K562 (cell line): Measurements from ENCODE around the gene RNF217. TPM values are rescaled to one million over a fixed set of nuclear protein-coding genes. Genes with fewer than 3 reads are reported as not detected.

Experiments used
- ARID1B ChIP-seq: fragments of 450-650 bp; IDR thresholded peaks from 2 replicates; pipeline ENCODE4 v1.6.1; 2016; ENCODE audit warnings: antibody characterized with exemption, mild to moderate bottlenecking, inconsistent platforms
- ATF3 ChIP-seq, 2 experiments: fragments of 450-650 bp in 1 of 2; sonication (generic) in 1 of 2; formaldehyde crosslinking in 1 of 2; IDR thresholded peaks in 1 of 2; conservative IDR thresholded peaks in 1 of 2; 2 replicates each; pipeline versions ENCODE4 v1.6.1 to v1.8.1; 2016 to 2023; ENCODE audit warnings: mild to moderate bottlenecking in 2 of 2, moderate library complexity in 2 of 2, inconsistent platforms in 1 of 2, missing genetic modification reagents in 1 of 2
- CAMTA2 ChIP-seq: fragments of 250-450 bp; sonication (Bioruptor Pico); conservative IDR thresholded peaks from 2 replicates; pipeline ENCODE4 v1.5.1; 2022
- CREM ChIP-seq: IDR thresholded peaks from 2 replicates; pipeline ENCODE4 v1.6.1; 2014; ENCODE audit warnings: antibody characterized with exemption, low read depth
- EP400 ChIP-seq: fragments of 450-650 bp; IDR thresholded peaks from 2 replicates; pipeline ENCODE4 v1.6.1; 2017; ENCODE audit warnings: antibody characterized with exemption, mild to moderate bottlenecking, moderate library complexity
- ERF ChIP-seq: fragments of 450-650 bp; formaldehyde crosslinking; IDR thresholded peaks from 2 replicates; pipeline ENCODE4 v1.4.0; 2020; ENCODE audit warnings: mild to moderate bottlenecking, mixed read lengths
- HDAC2 ChIP-seq: fragments of 450-650 bp; IDR thresholded peaks from 2 replicates; pipeline ENCODE4 v1.6.1; 2016; ENCODE audit warnings: mild to moderate bottlenecking
- HES1 ChIP-seq: fragments of 450-650 bp; IDR thresholded peaks from 2 replicates; pipeline ENCODE4 v1.6.1; 2016; ENCODE audit warnings: low read depth, mild to moderate bottlenecking, moderate library complexity
- JUN ChIP-seq, 2 experiments: sonication (generic) in 1 of 2; formaldehyde crosslinking in 1 of 2; IDR thresholded peaks; 2 replicates each; pipeline versions ENCODE4 v1.6.1 to v1.8.0; 2012 to 2022; ENCODE audit warnings: borderline replicate concordance in 2 of 2, mild to moderate bottlenecking in 2 of 2, improper control_type of control experiment in 1 of 2, low read depth in 1 of 2, low read length in 1 of 2, missing genetic modification reagents in 1 of 2
- JUND ChIP-seq, 2 experiments: IDR thresholded peaks; 2 replicates in 1 of 2; 3 replicates in 1 of 2; pipeline ENCODE4 v1.6.1; 2011; ENCODE audit warnings: borderline replicate concordance in 2 of 2, low read depth in 2 of 2, low read length in 2 of 2, improper control_type of control experiment in 1 of 2, missing biosample characterization in 1 of 2, missing genetic modification characterization in 1 of 2, missing genetic modification reagents in 1 of 2
- MXD1 ChIP-seq: fragments of 250-450 bp; sonication (Bioruptor Pico); IDR thresholded peaks from 2 replicates; pipeline ENCODE4 v1.8.0; 2021; ENCODE audit warnings: borderline replicate concordance, mild to moderate bottlenecking, moderate library complexity; ENCODE audit not compliant: poor library complexity, severe bottlenecking
- NFIC ChIP-seq: fragments of 450-650 bp; IDR thresholded peaks from 2 replicates; pipeline ENCODE4 v1.6.1; 2017; ENCODE audit warnings: mild to moderate bottlenecking, inconsistent platforms
- RBBP5 ChIP-seq: fragments of 200-600 bp; sonication (generic); IDR thresholded peaks from 2 replicates; pipeline ENCODE4 v1.6.1; 2012; ENCODE audit warnings: borderline replicate concordance, mild to moderate bottlenecking, low read length, control low read depth, inconsistent platforms; ENCODE audit not compliant: insufficient read depth, poor library complexity, severe bottlenecking
- SMARCA5 ChIP-seq: fragments of 450-650 bp; IDR thresholded peaks from 2 replicates; pipeline ENCODE4 v1.6.1; 2016
- SOX6 ChIP-seq: fragments of 450-650 bp; IDR thresholded peaks from 2 replicates; pipeline ENCODE4 v1.6.1; 2014; ENCODE audit warnings: mild to moderate bottlenecking
- SRSF3 ChIP-seq: fragments of 200-400 bp; formaldehyde crosslinking; IDR thresholded peaks from 2 replicates; pipeline ENCODE4 v1.6.1; 2016; ENCODE audit warnings: mild to moderate bottlenecking, low read length, moderate library complexity; ENCODE audit not compliant: insufficient read depth
- TOE1 ChIP-seq, 2 experiments: fragments of 450-650 bp in 1 of 2; sonication (generic) in 1 of 2; formaldehyde crosslinking in 1 of 2; IDR thresholded peaks; 2 replicates each; pipeline versions ENCODE4 v1.7.1 to v1.8.0; 2016 to 2022; ENCODE audit warnings: borderline replicate concordance in 2 of 2, mild to moderate bottlenecking in 2 of 2, antibody characterized with exemption in 1 of 2, inconsistent platforms in 1 of 2, low read depth in 1 of 2, missing genetic modification reagents in 1 of 2, moderate library complexity in 1 of 2
- ZNF146 ChIP-seq: IDR thresholded peaks from one replicate; pipeline ENCODE4 v1.6.1; 2018; ENCODE audit warnings: missing compliant biosample characterization; ENCODE audit not compliant: unreplicated experiment
- ZNF263 ChIP-seq: sonication (generic); formaldehyde crosslinking; IDR thresholded peaks from 2 replicates; pipeline ENCODE4 v1.8.0; 2022; ENCODE audit warnings: mild to moderate bottlenecking, missing genetic modification reagents, borderline replicate concordance
- polyA plus RNA-seq, 8 experiments: library from polyadenylated mRNA; depleted of rRNA in 4 of 8; stranded (reverse) in 5 of 8; unstranded in 3 of 8; fragments of >200 nt; fragmentation: Nextera tagmentation in 2 of 8; fragmentation: Illumina TruSeq in 1 of 8; extraction: Ambion mirVana in 2 of 8; extraction: Trizol in 1 of 8; gene quantifications; 2 replicates each; pipeline versions ENCODE4 v1.2.1 to v1.2.3, GENCODE V29; 2011 to 2014; ENCODE audit warnings: inconsistent platforms in 1 of 8, missing spikeins in 1 of 8
- total RNA-seq, 7 experiments: library from RNA; depleted of rRNA in 6 of 7; stranded (reverse); fragments of >200 nt in 6 of 7; fragmentation: Illumina TruSeq in 2 of 7; extraction: Trizol in 2 of 7; gene quantifications; 2 replicates each; pipeline versions ENCODE4 v1.2.1 to v1.2.3, GENCODE V29; 2011 to 2021; ENCODE audit warnings: low replicate concordance in 1 of 7
- TF ChIP-seq, protein P1 (sequence below): fragments of 250-450 bp; sonication (Bioruptor Pico); IDR thresholded peaks from 2 replicates; pipeline ENCODE4 v1.8.0; 2021; ENCODE audit warnings: mild to moderate bottlenecking, moderate library complexity
- TF ChIP-seq, protein P2 (sequence below): fragments of 200-400 bp; formaldehyde crosslinking; IDR thresholded peaks from 2 replicates; pipeline ENCODE4 v1.6.1; 2017; ENCODE audit warnings: mild to moderate bottlenecking, low read depth, low read length, moderate library complexity

Gene RNF217
- total and polyA plus RNA-seq, 9 of the 15 experiments (the other 6 are each of a cell fraction or from before 2014, with no cell fraction given): 2.9 to 25.6 (median 12.0) TPM

DNA sequence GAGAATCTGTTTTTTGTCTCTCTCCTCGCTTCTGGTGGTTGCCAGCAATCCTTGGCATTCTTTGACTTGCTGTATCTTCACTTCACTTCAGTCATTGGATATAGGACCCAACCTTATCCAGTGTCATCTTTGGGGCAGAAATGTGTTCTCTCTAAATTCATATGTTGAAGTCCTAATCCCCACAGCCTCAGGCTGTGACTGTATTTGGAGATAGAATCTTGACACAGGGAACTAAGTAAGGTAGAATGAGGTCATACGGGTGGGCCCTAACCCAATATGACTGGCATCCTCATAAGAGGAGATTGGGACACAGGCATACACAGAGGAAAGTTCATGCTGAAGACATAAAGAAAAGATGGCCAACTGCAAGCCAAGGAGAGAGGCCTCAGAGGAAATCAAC is 139.4 kb downstream of the RNF217 start (continued):
- TF ChIP-seq MXD1 (CRISPR knock-in tag) (no peak), HES1 (no peak), ATF3 (IDR thresholded peaks at IDR 0.05) (peak; percentile 73), ATF3 (CRISPR knock-in tag; conservative IDR thresholded peaks at IDR 0.05) (no peak), NFIC (no peak), ZNF263 (CRISPR knock-in tag) (no peak), JUND (IDR thresholded peaks at IDR 0.05; ENCODE audit: borderline replicate concordance, low read depth, low read length) (peak; percentile 43; the same call in 1 of the 2 replicates), JUND (tag; IDR thresholded peaks at IDR 0.05; ENCODE audit: borderline replicate concordance, low read depth, low read length) (peak; percentile 68; the same call in 1 of the 3 replicates), SOX6 (no peak), ZNF146 (CRISPR knock-in tag) (no peak), JUN (IDR thresholded peaks at IDR 0.05; ENCODE audit: borderline replicate concordance, low read depth, low read length) (peak; percentile 48), JUN (CRISPR knock-in tag; IDR thresholded peaks at IDR 0.05; ENCODE audit: borderline replicate concordance) (no peak), EP400 (no peak), CAMTA2 (CRISPR knock-in tag) (no peak), SMARCA5 (no peak), ERF (CRISPR knock-in tag) (no peak), TOE1 (IDR thresholded peaks at IDR 0.05; ENCODE audit: borderline replicate concordance) (no peak), TOE1 (CRISPR knock-in tag; IDR thresholded peaks at IDR 0.05; ENCODE audit: borderline replicate concordance, low read depth) (no peak), RBBP5 (no peak), ARID1B (peak; percentile 38; the same call in 1 of the 2 replicates), CREM (0 out of 2 replicates have a peak, but pooled peaks have one; percentile 8), HDAC2 (no peak), SRSF3 (no peak)
- TF ChIP-seq, protein P1, sequence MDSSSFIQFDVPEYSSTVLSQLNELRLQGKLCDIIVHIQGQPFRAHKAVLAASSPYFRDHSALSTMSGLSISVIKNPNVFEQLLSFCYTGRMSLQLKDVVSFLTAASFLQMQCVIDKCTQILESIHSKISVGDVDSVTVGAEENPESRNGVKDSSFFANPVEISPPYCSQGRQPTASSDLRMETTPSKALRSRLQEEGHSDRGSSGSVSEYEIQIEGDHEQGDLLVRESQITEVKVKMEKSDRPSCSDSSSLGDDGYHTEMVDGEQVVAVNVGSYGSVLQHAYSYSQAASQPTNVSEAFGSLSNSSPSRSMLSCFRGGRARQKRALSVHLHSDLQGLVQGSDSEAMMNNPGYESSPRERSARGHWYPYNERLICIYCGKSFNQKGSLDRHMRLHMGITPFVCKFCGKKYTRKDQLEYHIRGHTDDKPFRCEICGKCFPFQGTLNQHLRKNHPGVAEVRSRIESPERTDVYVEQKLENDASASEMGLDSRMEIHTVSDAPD (CRISPR knock-in tag): no peak
- TF ChIP-seq, protein P2, sequence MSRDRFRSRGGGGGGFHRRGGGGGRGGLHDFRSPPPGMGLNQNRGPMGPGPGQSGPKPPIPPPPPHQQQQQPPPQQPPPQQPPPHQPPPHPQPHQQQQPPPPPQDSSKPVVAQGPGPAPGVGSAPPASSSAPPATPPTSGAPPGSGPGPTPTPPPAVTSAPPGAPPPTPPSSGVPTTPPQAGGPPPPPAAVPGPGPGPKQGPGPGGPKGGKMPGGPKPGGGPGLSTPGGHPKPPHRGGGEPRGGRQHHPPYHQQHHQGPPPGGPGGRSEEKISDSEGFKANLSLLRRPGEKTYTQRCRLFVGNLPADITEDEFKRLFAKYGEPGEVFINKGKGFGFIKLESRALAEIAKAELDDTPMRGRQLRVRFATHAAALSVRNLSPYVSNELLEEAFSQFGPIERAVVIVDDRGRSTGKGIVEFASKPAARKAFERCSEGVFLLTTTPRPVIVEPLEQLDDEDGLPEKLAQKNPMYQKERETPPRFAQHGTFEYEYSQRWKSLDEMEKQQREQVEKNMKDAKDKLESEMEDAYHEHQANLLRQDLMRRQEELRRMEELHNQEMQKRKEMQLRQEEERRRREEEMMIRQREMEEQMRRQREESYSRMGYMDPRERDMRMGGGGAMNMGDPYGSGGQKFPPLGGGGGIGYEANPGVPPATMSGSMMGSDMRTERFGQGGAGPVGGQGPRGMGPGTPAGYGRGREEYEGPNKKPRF: no peak
